Activated CD4-positive, alpha-beta T cell treated with anti-CD3 and anti-CD28 coated beads, Interleukin-2, amount 50 U/mL, for 24 hours (primary cell): Measurements from ENCODE around the gene RHOXF1.
"Not testable (repeated sequence)": the region's sequence is repeated elsewhere in the genome, so short reads cannot be mapped to it uniquely, and the experiment has no call there.

ENCODE experiments used
- DNase-seq, 2 donors: peaks; one replicate each; pipeline ENCODE4 v3.0.0-alpha.2; 2020; ENCODE audit warnings: low read depth in 1 of 2, low spot score in 1 of 2

RHOXF1 gene

GRCh38 chrX:120087289-120088017 lies 28.3 kb downstream of the RHOXF1 start:
- DNase-seq = no peak

DNA sequence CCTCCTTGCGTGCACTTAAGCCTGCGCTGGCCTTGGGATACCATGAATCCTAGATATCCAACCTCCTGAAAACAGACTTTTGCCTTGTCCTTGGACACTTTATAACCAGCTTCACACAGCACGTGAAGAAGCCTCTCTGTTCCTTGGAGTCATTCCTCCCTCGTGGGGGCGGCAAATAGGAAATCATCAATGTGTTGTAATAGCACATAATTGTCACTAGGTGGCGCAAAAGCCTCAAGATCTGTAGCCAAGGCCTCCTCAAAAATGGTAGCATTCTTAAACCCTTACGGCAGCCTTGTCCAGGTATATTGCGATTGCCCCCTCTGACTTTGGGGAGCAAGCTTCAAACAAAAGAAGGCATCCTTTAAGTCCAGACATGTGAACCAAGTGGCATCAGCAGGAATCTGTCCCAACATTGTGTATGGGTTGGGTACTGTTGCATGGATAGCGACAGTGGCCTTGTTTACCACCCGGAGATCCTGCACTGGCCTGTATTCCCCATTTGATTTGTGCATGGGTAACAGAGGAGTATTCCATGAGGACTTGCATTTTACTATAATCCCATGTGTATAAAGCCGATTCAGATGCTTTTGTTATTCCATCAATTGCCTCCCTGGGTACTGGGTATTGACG lies 30.0 kb downstream of the RHOXF1 start:
- DNase-seq = not testable (repeated sequence)

- not testable (repeated sequence) for DNase-seq
Measured at GRCh38 chrX:120077590-120077989, 38.1 kb downstream of the RHOXF1 start, which contains the start of gene RHOXF2B. Gene RHOXF2B (minus strand): TSS chrX:120077690. CDS start chrX:120077552, 138 bp downstream.

DNA sequence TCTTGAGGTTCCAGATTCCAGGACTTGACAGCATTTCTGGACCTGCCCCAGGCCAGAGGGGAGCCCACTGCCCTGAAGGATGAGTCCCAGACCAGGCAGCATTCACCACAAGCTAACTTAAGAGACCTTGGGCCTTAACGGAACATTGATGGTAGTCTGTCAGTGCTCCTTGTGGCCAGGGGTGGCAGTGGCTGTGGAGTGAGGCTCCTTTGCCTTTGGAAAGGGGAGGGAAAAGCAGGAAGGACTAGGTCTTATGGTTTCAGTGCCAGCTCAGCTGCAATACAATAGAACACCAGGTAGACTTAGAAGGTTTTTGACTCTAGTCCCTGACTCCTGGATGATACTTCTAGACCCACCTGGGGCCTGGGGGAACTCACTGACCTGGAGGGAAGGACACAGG lies 49.5 kb downstream of the RHOXF1 start:
- not testable (repeated sequence) for DNase-seq
